Lower leg skin (tissue), 3 donors: ENCODE data around the gene P3H2.

Experiments used
- POLR2A ChIP-seq, 2 donors: fragments of 450-650 bp; IDR thresholded peaks; one replicate each; pipeline ENCODE4 v1.6.1; 2016 to 2017; ENCODE audit warnings: antibody characterized with exemption in 2 of 2, mild to moderate bottlenecking in 1 of 2, moderate library complexity in 1 of 2
- TF ChIP-seq, protein P1 (sequence below), 3 donors: fragments of 450-650 bp; IDR thresholded peaks; one replicate each; pipeline ENCODE4 v1.5.1; 2016; ENCODE audit warnings: antibody characterized with exemption in 3 of 3, mild to moderate bottlenecking in 3 of 3, moderate library complexity in 2 of 3

DNA sequence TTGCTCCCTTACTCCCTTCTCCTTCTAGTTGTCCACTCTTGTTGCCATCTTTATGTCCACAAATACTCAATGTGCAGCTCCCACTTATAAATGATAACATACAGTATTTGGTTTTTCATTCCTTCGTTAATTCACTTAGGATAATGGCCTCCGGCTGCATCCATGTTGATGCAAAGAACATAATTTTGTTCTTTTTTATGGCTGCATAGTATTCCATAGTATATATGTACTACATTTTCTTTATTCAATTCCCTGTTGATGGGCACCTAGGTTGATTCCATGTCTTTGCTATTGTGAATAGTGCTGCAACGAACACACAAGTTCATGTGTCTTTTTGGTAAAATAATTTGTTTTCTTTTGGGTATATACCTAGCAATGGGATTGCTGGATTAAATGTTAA, 21.3 kb upstream of the P3H2 start:
- TF ChIP-seq, protein P1, sequence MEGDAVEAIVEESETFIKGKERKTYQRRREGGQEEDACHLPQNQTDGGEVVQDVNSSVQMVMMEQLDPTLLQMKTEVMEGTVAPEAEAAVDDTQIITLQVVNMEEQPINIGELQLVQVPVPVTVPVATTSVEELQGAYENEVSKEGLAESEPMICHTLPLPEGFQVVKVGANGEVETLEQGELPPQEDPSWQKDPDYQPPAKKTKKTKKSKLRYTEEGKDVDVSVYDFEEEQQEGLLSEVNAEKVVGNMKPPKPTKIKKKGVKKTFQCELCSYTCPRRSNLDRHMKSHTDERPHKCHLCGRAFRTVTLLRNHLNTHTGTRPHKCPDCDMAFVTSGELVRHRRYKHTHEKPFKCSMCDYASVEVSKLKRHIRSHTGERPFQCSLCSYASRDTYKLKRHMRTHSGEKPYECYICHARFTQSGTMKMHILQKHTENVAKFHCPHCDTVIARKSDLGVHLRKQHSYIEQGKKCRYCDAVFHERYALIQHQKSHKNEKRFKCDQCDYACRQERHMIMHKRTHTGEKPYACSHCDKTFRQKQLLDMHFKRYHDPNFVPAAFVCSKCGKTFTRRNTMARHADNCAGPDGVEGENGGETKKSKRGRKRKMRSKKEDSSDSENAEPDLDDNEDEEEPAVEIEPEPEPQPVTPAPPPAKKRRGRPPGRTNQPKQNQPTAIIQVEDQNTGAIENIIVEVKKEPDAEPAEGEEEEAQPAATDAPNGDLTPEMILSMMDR (IDR thresholded peaks at IDR 0.05), result no peak
- no peak for TF ChIP-seq POLR2A (IDR thresholded peaks at IDR 0.05)
